GM12801 (cell line): Measurements from ENCODE around the gene SBNO1.

ENCODE experiments used
- CTCF ChIP-seq: IDR thresholded peaks from one replicate; pipeline ENCODE4 v1.5.1; 2011; ENCODE audit warnings: control low read depth; ENCODE audit not compliant: insufficient read length; ENCODE audit errors: extremely low read depth

The SBNO1 gene

DNA sequence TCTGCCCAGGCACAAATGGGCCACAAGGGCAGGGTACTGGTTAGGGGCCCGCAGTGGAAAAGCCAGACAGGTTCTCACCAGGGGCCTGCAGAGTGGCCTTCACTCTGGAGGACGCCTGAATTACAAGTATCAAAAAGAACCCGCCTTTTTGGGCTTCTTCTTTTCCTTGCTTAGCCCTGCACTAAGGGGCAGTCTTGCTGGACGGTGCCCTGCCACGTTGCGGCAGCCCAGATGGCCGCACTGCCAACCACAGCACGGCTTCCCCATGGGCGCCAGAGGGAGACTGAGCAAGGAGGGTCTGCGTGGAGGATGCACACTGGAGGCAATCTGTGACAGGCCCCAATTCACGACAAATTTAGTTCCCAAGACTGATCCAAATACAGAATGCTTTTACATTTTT is 74.7 kb downstream of the SBNO1 start:
- no peak for TF ChIP-seq CTCF

GRCh38 chr12:123288751-123289346 is 75.8 kb downstream of the SBNO1 start:
- TF ChIP-seq CTCF = no peak

- TF ChIP-seq CTCF = no peak
Observed at GRCh38 chr12:123286652-123287373, 77.8 kb downstream of the SBNO1 start.

- TF ChIP-seq CTCF = no peak
Observed at GRCh38 chr12:123284669-123285068, 80.0 kb downstream of the SBNO1 start.

GRCh38 chr12:123283461-123283860 is 81.2 kb downstream of the SBNO1 start:
- no peak for TF ChIP-seq CTCF

DNA sequence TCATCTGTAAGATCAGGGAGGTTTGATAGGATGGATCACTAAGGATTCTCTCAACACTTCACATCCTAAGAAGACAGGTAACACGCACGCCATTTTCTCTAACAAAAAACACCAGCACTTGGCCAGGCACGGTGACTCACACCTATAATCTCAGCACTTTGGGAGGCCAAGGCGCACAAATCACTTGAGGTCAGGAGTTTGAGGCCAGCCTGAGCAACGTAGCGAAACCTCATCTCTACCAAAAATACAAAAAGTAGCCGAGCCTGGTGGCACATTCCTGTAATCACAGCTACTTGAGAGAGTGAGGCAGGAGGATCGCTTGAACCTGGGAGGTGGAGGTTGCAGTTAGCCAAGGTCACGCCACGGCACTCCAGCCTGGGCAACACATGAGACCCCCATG is 82.5 kb downstream of the SBNO1 start:
- TF ChIP-seq CTCF = no peak

DNA sequence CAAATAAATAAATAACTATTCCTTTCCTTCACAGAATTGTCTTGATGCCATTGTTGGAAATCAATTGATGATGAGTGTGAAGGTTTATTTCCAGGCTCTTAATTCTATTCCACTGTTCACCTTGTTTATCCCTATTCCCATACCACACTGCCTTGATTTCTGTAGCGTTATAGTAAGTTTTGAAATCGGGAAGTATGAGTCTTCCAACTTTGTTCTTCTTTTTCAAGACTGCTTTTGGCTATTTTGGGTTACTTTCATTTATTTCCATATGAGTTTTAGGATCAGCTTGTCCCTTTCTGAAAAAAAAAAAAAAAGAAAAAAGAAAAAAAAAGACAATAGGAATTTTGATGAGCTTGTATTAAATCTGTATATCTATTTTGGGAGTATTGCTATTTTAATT is 83.7 kb downstream of the SBNO1 start:
- TF ChIP-seq CTCF = no peak
